ENCODE measurements around the gene CPXM2. TPM values are rescaled to one million over a fixed set of nuclear protein-coding genes. Genes with fewer than 3 reads are reported as not detected.

CPXM2 gene
- total RNA-seq, 4 donors from 2014 or later, result 56.8 to 150 (median 96.9) TPM

- DNase-seq (ENCODE audit: extremely low spot score), result peak; percentile 80
- Histone ChIP-seq H3K36me3 (peaks cover 0 to 8% (median 0%) of the 10 kb centered on the region in 4 donors), H3K9me3 (no peaks in the 10 kb centered on the region), H3K4me3 (no peak overlapping the region), H3K27ac (replicated peaks in 1 of 4) (no peak overlapping the region), H3K27me3 (no peaks in the 10 kb centered on the region), H3K4me1 (peaks cover 0 to 59% (median 55%) of the 10 kb centered on the region in 4 donors)
- TF ChIP-seq POLR2AphosphoS5 (IDR thresholded peaks at IDR 0.05) (no peak), EP300 (IDR thresholded peaks at IDR 0.05) (no peak), POLR2A (IDR thresholded peaks at IDR 0.05; ENCODE audit: low read depth) (no peak), CTCF (IDR thresholded peaks at IDR 0.05) (no peak)
- WGBS, result 83% methylated on average over 13 of the region's 13 CpGs
- intact Hi-C loops (cut with DNase I), result no loop called here
These were observed 52.9 kb downstream of the CPXM2 start for GRCh38 chr10:123838596-123839310.

GRCh38 chr10:123837756-123838155, 53.9 kb downstream of the CPXM2 start:
- Histone ChIP-seq H3K27ac (replicated peaks in 1 of 4) (no peak overlapping the region), H3K4me3 (no peak overlapping the region), H3K36me3 (peaks cover 0 to 8% (median 0%) of the 10 kb centered on the region in 4 donors), H3K27me3 (no peaks in the 10 kb centered on the region), H3K4me1 (peaks cover 0 to 59% (median 54%) of the 10 kb centered on the region in 4 donors), H3K9me3 (no peaks in the 10 kb centered on the region)
- intact Hi-C loops (cut with DNase I), result no loop called here
- 90% methylated on average over 6 of the region's 6 CpGs for WGBS
- peak; percentile 92 for DNase-seq (ENCODE audit: extremely low spot score)
- no peak for TF ChIP-seq EP300 (IDR thresholded peaks at IDR 0.05)
- no peak for TF ChIP-seq CTCF (IDR thresholded peaks at IDR 0.05)
- no peak for TF ChIP-seq POLR2A (IDR thresholded peaks at IDR 0.05; ENCODE audit: low read depth)
- TF ChIP-seq POLR2AphosphoS5 (IDR thresholded peaks at IDR 0.05), result no peak

GRCh38 chr10:123836418-123837145, 55.0 kb downstream of the CPXM2 start:
- TF ChIP-seq CTCF (IDR thresholded peaks at IDR 0.05) (no peak), POLR2A (IDR thresholded peaks at IDR 0.05; ENCODE audit: low read depth) (no peak), EP300 (IDR thresholded peaks at IDR 0.05) (no peak), POLR2AphosphoS5 (IDR thresholded peaks at IDR 0.05) (no peak)
- peak overlapping the region; percentile 76 to 79 (median 78) for H3K27ac ChIP-seq (replicated peaks in 1 of 4)
- H3K4me3 ChIP-seq, result no peak overlapping the region
- H3K36me3 ChIP-seq, result peaks cover 0 to 5% (median 0%) of the 10 kb centered on the region in 4 donors
- H3K4me1 ChIP-seq, result peaks cover 0 to 55% (median 51%) of the 10 kb centered on the region in 4 donors
- 81% methylated on average over 6 of the region's 6 CpGs for WGBS
- no peaks in the 10 kb centered on the region for H3K27me3 ChIP-seq
- intact Hi-C loops (cut with DNase I), result no loop called here
- no peaks in the 10 kb centered on the region for H3K9me3 ChIP-seq
- DNase-seq (ENCODE audit: extremely low spot score), result peak; percentile 88

GRCh38 chr10:123835575-123835974, 56.0 kb downstream of the CPXM2 start:
- Histone ChIP-seq H3K4me3 (no peak overlapping the region), H3K27ac (replicated peaks in 1 of 4) (peak overlapping the region; percentile 76 to 79 (median 78)), H3K27me3 (no peaks in the 10 kb centered on the region), H3K9me3 (no peaks in the 10 kb centered on the region), H3K36me3 (peaks cover 0 to 3% (median 0%) of the 10 kb centered on the region in 4 donors), H3K4me1 (peaks cover 0 to 63% (median 54%) of the 10 kb centered on the region in 4 donors)
- DNase-seq (ENCODE audit: extremely low spot score), result peak; percentile 88
- peak; percentile 8 to 34 for TF ChIP-seq POLR2AphosphoS5 (IDR thresholded peaks at IDR 0.05)
- no peak for TF ChIP-seq POLR2A (IDR thresholded peaks at IDR 0.05; ENCODE audit: low read depth)
- TF ChIP-seq EP300 (IDR thresholded peaks at IDR 0.05), result no peak
- intact Hi-C loops (cut with DNase I), result no loop called here
- 28% methylated on average over 5 of the region's 5 CpGs for WGBS

Measured in esophagus muscularis mucosa (tissue), 4 donors.